Vagina (tissue), 2 donors: ENCODE results near the gene SUSD1. TPM values are rescaled to one million over a fixed set of nuclear protein-coding genes. Genes with fewer than 3 reads are reported as not detected.

ENCODE experiments used
- DNase-seq, 2 donors: peaks; one replicate each; pipeline ENCODE4 v3.0.0-alpha.2; 2017; ENCODE audit errors: extremely low spot score in 2 of 2
- H3K27ac ChIP-seq: fragments of 200-600 bp; sonication (generic); one replicate; pipeline ENCODE4 v1.5.1; 2019
- H3K27me3 ChIP-seq: fragments of 200-600 bp; sonication (generic); one replicate; pipeline ENCODE4 v1.5.1; 2019
- H3K36me3 ChIP-seq, 2 donors: fragments of 200-600 bp; sonication (generic); one replicate each; pipeline ENCODE4 v1.5.1; 2017 to 2019
- H3K4me1 ChIP-seq: fragments of 200-600 bp; sonication (generic); one replicate; pipeline ENCODE4 v1.5.1; 2019
- H3K4me3 ChIP-seq, 2 donors: fragments of 200-600 bp; sonication (generic); 1 replicate in 1 of 2; 2 replicates in 1 of 2; pipeline ENCODE4 v1.5.1; 2016 to 2019
- H3K9me3 ChIP-seq: fragments of 200-600 bp; sonication (generic); one replicate; pipeline ENCODE4 v1.5.1; 2019
- POLR2A ChIP-seq, 2 donors: fragments of 450-650 bp; IDR thresholded peaks; one replicate each; pipeline ENCODE4 v1.6.1; 2017; ENCODE audit warnings: antibody characterized with exemption in 2 of 2, mild to moderate bottlenecking in 2 of 2, moderate library complexity in 2 of 2
- POLR2AphosphoS5 ChIP-seq, 2 donors: sonication (generic); formaldehyde crosslinking; IDR thresholded peaks; one replicate each; pipeline ENCODE4 v1.9.0; 2017; ENCODE audit warnings: antibody characterized with exemption in 2 of 2, mild to moderate bottlenecking in 2 of 2, low read depth in 1 of 2; ENCODE audit not compliant: insufficient read depth in 1 of 2
- intact Hi-C: fragments of 100-400 bp; cut with DNase I; formaldehyde crosslinking; loops from one replicate; pipeline ENCODE4 v1.15.1; 2023
- total RNA-seq: library from RNA; depleted of rRNA; stranded (reverse); fragments of >200 nt; gene quantifications from one replicate; pipeline ENCODE4 v1.2.3, GENCODE V29; 2016
- TF ChIP-seq, protein P1 (sequence below), 3 experiments: fragments of 450-650 bp in 2 of 3; fragments of 200-600 bp in 1 of 3; sonication (generic) in 1 of 3; IDR thresholded peaks; one replicate each; pipeline ENCODE4 v1.5.1; 2017 to 2019; ENCODE audit warnings: antibody characterized with exemption in 3 of 3, mild to moderate bottlenecking in 2 of 3, moderate library complexity in 2 of 3

Gene SUSD1
- total RNA-seq, 1 donor from 2014 or later, result 10.8 TPM

DNA sequence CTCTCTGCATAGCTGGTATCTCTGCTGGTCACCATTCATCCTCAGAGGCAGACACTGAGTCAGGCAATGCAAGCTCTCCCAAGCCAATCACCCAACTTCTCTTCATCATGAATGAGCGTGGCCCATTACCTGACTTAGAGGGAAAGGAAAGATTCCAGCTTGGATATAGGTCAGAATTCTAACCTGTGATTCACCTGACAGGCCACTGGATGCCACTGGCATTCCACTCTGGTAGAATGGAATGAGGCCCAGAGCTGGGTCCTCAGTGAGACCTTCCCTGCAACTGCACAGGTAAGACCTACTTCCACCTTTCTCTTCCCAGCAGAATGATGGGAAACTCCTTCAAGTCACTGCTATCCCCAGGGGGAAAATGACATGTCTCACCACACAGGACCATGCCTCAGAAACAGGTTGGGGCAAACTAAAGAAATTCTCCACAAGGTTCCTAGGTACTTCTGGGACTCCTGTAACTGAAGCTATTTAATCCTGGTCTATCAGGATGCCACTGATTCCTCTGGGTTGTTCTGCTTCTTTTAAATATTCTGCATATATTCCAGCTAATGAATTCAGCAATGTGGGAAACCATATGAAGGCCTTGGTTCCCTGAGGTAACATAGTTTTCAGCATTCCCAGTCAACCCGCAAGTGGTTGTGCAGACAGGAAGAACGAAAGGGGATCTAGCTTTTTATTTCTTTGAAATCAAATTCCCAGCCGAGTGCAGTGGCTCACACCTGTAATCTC lies 62.0 kb downstream of the SUSD1 start:
- H3K9me3 ChIP-seq, result no peaks in the 10 kb centered on the region
- no peak overlapping the region for H3K4me3 ChIP-seq
- H3K36me3 ChIP-seq, result peaks cover 0 to 3% of the 10 kb centered on the region in 2 donors
- no peak for DNase-seq
- no peaks in the 10 kb centered on the region for H3K4me1 ChIP-seq
- no peaks in the 10 kb centered on the region for H3K27me3 ChIP-seq
- intact Hi-C loops, result no loop called here
- TF ChIP-seq, protein P1, sequence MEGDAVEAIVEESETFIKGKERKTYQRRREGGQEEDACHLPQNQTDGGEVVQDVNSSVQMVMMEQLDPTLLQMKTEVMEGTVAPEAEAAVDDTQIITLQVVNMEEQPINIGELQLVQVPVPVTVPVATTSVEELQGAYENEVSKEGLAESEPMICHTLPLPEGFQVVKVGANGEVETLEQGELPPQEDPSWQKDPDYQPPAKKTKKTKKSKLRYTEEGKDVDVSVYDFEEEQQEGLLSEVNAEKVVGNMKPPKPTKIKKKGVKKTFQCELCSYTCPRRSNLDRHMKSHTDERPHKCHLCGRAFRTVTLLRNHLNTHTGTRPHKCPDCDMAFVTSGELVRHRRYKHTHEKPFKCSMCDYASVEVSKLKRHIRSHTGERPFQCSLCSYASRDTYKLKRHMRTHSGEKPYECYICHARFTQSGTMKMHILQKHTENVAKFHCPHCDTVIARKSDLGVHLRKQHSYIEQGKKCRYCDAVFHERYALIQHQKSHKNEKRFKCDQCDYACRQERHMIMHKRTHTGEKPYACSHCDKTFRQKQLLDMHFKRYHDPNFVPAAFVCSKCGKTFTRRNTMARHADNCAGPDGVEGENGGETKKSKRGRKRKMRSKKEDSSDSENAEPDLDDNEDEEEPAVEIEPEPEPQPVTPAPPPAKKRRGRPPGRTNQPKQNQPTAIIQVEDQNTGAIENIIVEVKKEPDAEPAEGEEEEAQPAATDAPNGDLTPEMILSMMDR (IDR thresholded peaks at IDR 0.05), result no peak
- TF ChIP-seq POLR2AphosphoS5 (IDR thresholded peaks at IDR 0.05; ENCODE audit: insufficient read depth in 1 of 2, low read depth in 1 of 2), result no peak
- no peak for TF ChIP-seq POLR2A (IDR thresholded peaks at IDR 0.05)
- H3K27ac ChIP-seq, result no peak overlapping the region

GRCh38 chr9:112112519-112112918 lies 62.6 kb downstream of the SUSD1 start:
- H3K27me3 ChIP-seq, result no peaks in the 10 kb centered on the region
- no peaks in the 10 kb centered on the region for H3K4me1 ChIP-seq
- no peak overlapping the region for H3K4me3 ChIP-seq
- peaks cover 0 to 3% of the 10 kb centered on the region in 2 donors for H3K36me3 ChIP-seq
- TF ChIP-seq POLR2AphosphoS5 (IDR thresholded peaks at IDR 0.05; ENCODE audit: insufficient read depth in 1 of 2, low read depth in 1 of 2) (no peak), POLR2A (IDR thresholded peaks at IDR 0.05) (no peak)
- TF ChIP-seq, protein P1 (IDR thresholded peaks at IDR 0.05), result no peak
- no peaks in the 10 kb centered on the region for H3K9me3 ChIP-seq
- no peak overlapping the region for H3K27ac ChIP-seq
- DNase-seq, result no peak
- intact Hi-C loops, result no loop called here

DNA sequence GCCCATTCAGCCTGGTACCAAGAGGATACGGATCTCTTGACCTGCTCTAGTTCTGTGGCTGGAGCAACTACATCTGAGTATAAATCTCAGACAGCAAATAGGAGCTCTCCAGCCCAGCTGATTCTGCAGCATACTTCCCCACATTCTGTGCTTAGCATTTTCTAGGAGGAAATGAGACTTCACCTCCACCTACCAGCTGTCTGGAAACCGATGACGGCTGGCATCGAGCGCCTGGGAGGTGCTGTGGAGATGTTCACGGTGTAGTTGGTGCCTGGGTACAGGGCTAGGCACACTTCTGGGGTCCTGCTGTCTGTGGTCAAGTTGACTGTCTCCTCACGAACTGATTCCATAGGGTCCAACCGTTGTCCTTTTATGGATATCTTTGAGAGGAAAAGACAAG lies 63.6 kb downstream of the SUSD1 start:
- no peak for DNase-seq
- TF ChIP-seq, protein P1 (IDR thresholded peaks at IDR 0.05), result no peak
- TF ChIP-seq POLR2AphosphoS5 (IDR thresholded peaks at IDR 0.05; ENCODE audit: insufficient read depth in 1 of 2, low read depth in 1 of 2) (no peak), POLR2A (IDR thresholded peaks at IDR 0.05) (no peak)
- H3K27me3 ChIP-seq, result no peaks in the 10 kb centered on the region
- H3K27ac ChIP-seq, result no peak overlapping the region
- intact Hi-C loops, result no loop called here
- no peak overlapping the region for H3K4me3 ChIP-seq
- H3K4me1 ChIP-seq, result no peaks in the 10 kb centered on the region
- H3K9me3 ChIP-seq, result no peaks in the 10 kb centered on the region
- H3K36me3 ChIP-seq, result peaks cover 0 to 3% of the 10 kb centered on the region in 2 donors

GRCh38 chr9:112110777-112111113 lies 64.4 kb downstream of the SUSD1 start:
- Histone ChIP-seq H3K36me3 (peaks cover 0 to 3% of the 10 kb centered on the region in 2 donors), H3K4me1 (no peaks in the 10 kb centered on the region), H3K27ac (no peak overlapping the region), H3K9me3 (no peaks in the 10 kb centered on the region), H3K27me3 (no peaks in the 10 kb centered on the region), H3K4me3 (no peak overlapping the region)
- intact Hi-C loops, result no loop called here
- no peak for DNase-seq
- TF ChIP-seq POLR2AphosphoS5 (IDR thresholded peaks at IDR 0.05; ENCODE audit: insufficient read depth in 1 of 2, low read depth in 1 of 2), result no peak
- TF ChIP-seq, protein P1 (IDR thresholded peaks at IDR 0.05), result no peak
- TF ChIP-seq POLR2A (IDR thresholded peaks at IDR 0.05), result no peak

DNA sequence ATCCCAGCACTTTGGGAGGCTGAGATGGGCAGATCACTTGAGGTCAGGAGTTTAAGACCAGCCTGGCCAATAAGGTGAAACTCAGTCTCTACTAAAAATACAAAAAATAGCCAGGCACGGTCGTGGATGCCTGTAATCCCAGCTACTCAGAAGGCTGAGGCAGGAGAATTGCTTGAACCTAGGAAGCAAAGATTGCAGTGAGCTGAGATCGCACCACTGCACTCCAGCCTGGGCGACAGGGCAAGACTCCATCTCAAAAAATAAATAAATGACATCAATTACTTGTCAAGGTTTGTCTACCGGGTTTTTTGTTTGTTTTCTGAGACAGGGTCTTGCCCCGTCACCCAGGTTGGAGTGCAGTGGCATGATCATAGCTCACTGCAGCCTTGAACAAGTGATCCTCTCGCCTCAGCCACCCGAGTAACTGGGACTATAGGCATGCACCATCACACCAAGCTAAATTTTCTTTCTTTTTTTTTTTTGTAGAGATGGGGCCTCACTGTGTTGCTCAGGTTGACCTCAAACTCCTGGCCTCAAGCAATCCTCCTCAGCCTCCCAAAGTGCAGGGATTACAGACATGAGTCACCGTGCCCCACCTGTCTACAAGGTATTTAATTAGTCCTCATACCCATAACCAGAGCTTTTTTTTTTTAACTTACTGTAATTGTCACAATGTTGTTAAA lies 64.9 kb downstream of the SUSD1 start:
- TF ChIP-seq, protein P1 (IDR thresholded peaks at IDR 0.05), result no peak
- no peak for TF ChIP-seq POLR2A (IDR thresholded peaks at IDR 0.05)
- no peak for TF ChIP-seq POLR2AphosphoS5 (IDR thresholded peaks at IDR 0.05; ENCODE audit: insufficient read depth in 1 of 2, low read depth in 1 of 2)
- H3K27me3 ChIP-seq, result no peaks in the 10 kb centered on the region
- no peak overlapping the region for H3K27ac ChIP-seq
- DNase-seq, result no peak
- H3K36me3 ChIP-seq, result peaks cover 0 to 3% of the 10 kb centered on the region in 2 donors
- H3K4me3 ChIP-seq, result no peak overlapping the region
- H3K9me3 ChIP-seq, result no peaks in the 10 kb centered on the region
- no peaks in the 10 kb centered on the region for H3K4me1 ChIP-seq
- intact Hi-C loops, result no loop called here
